Endothelial cell of umbilical vein (primary cell): ENCODE results near the gene STK32A. TPM values are rescaled to one million over a fixed set of nuclear protein-coding genes. Genes with fewer than 3 reads are reported as not detected.

Experiments
- BruUV-seq: library from RNA; stranded (reverse); fragments of 400-500 nt; replicated peaks from 2 replicates; lab custom pipeline; 2021; lab: Mats Ljungman, UMichigan
- CTCF ChIA-PET: fragments of 300-600, 350-600 bp; sonication (Branson Sonifier 250); formaldehyde crosslinking; loops from one replicate; lab custom pipeline; 2021; ENCODE audit warnings: antibody characterized with exemption, inconsistent platforms; lab: Charles Lee
- POLR2A ChIA-PET: fragments of 300-600, 350-600 bp; sonication (Branson Sonifier 250); formaldehyde crosslinking; loops from one replicate; lab custom pipeline; 2021; ENCODE audit warnings: antibody characterized with exemption, inconsistent platforms; lab: Charles Lee
- DNase-seq: peaks from one replicate; pipeline ENCODE4 v3.0.0-alpha.2; 2011; ENCODE audit warnings: low read depth, low spot score
- FAIRE-seq: peaks from 2 replicates; lab custom pipeline; 2011; peaks lifted over from hg19 to GRCh38; lab: Jason Lieb, UNC
- H2AFZ ChIP-seq: 2 replicates; pipeline ENCODE4 v1.6.0; 2012; ENCODE audit warnings: low read depth, low read length, control low read depth, inconsistent platforms
- H3K27ac ChIP-seq: 2 replicates; pipeline ENCODE4 v1.5.1; 2011; ENCODE audit warnings: low read depth, mild to moderate bottlenecking, control low read depth, low read length, moderate library complexity; ENCODE audit not compliant: insufficient read depth
- H3K27me3 ChIP-seq, 2 experiments: 2 replicates each; pipeline versions ENCODE4 v1.6.0 to v1.6.1; 2011; ENCODE audit warnings: low read length in 2 of 2, mixed read lengths in 1 of 2; ENCODE audit not compliant: control insufficient read depth in 2 of 2, insufficient read depth in 2 of 2
- H3K36me3 ChIP-seq, 2 experiments: 2 replicates in 1 of 2; 3 replicates in 1 of 2; pipeline ENCODE4 v1.5.1; 2011; ENCODE audit warnings: low read length in 2 of 2, mild to moderate bottlenecking in 1 of 2, moderate library complexity in 1 of 2; ENCODE audit not compliant: control insufficient read depth in 2 of 2, insufficient read depth in 2 of 2; ENCODE audit errors: extremely low read depth in 1 of 2
- H3K4me1 ChIP-seq: 3 replicates; pipeline ENCODE4 v1.5.1; 2011; ENCODE audit warnings: mild to moderate bottlenecking, low read length; ENCODE audit not compliant: control insufficient read depth, insufficient read depth; ENCODE audit errors: extremely low read depth
- H3K4me2 ChIP-seq: 2 replicates; pipeline ENCODE4 v1.6.1; 2011; ENCODE audit warnings: low read length, control low read depth, mixed read lengths; ENCODE audit not compliant: insufficient read depth
- H3K4me3 ChIP-seq, 3 experiments: fragments of 200-600 bp in 1 of 3; sonication (generic), shearing (Covaris generic) in 1 of 3; replicated peaks in 1 of 3; 2 replicates each; pipeline ENCODE4 v1.5.1; 2011 to 2016; ENCODE audit warnings: control low read depth in 3 of 3, low read length in 3 of 3, mild to moderate bottlenecking in 2 of 3, inconsistent platforms in 1 of 3, low read depth in 1 of 3, moderate library complexity in 1 of 3; ENCODE audit not compliant: insufficient read depth in 1 of 3
- H3K79me2 ChIP-seq: 2 replicates; pipeline ENCODE4 v1.6.0; 2012; ENCODE audit warnings: low read length, inconsistent platforms; ENCODE audit not compliant: control insufficient read depth, insufficient read depth
- H3K9ac ChIP-seq: replicated peaks from 2 replicates; pipeline ENCODE3; 2011; ENCODE audit warnings: low read length, control low read depth; ENCODE audit not compliant: insufficient read depth; ENCODE audit errors: extremely low read depth
- H3K9me1 ChIP-seq: replicated peaks from 3 replicates; pipeline ENCODE4 v1.6.0; 2011; ENCODE audit warnings: mild to moderate bottlenecking, low read length; ENCODE audit not compliant: control insufficient read depth, insufficient read depth; ENCODE audit errors: extremely low read depth
- H3K9me3 ChIP-seq: replicated peaks from 2 replicates; pipeline ENCODE4 v1.5.1; 2012; ENCODE audit warnings: low read length, inconsistent platforms; ENCODE audit not compliant: control insufficient read depth, insufficient read depth
- H4K20me1 ChIP-seq: replicated peaks from 2 replicates; pipeline ENCODE3; 2011; ENCODE audit warnings: mild to moderate bottlenecking, low read length; ENCODE audit not compliant: control insufficient read depth, insufficient read depth; ENCODE audit errors: extremely low read depth
- EZH2 ChIP-seq: IDR thresholded peaks from 2 replicates; pipeline ENCODE4 v1.6.1; 2012; ENCODE audit warnings: borderline replicate concordance, low read depth, mild to moderate bottlenecking, moderate library complexity, low read length, inconsistent platforms; ENCODE audit not compliant: severe bottlenecking
- FOS ChIP-seq: IDR thresholded peaks from 2 replicates; pipeline ENCODE4 v1.6.1; 2011; ENCODE audit warnings: mild to moderate bottlenecking, low read length, moderate library complexity, borderline replicate concordance; ENCODE audit not compliant: insufficient read depth
- GATA2 ChIP-seq: IDR thresholded peaks from 2 replicates; pipeline ENCODE4 v1.7.0; 2011; ENCODE audit warnings: low read depth, mild to moderate bottlenecking, moderate library complexity, mixed read lengths, low read length; ENCODE audit not compliant: insufficient read length, insufficient read depth
- JUN ChIP-seq: IDR thresholded peaks from 2 replicates; pipeline ENCODE4 v1.6.1; 2011; ENCODE audit warnings: borderline replicate concordance, low read depth; ENCODE audit not compliant: insufficient read length, insufficient read depth
- MYC ChIP-seq: IDR thresholded peaks from one replicate; pipeline ENCODE4 v1.6.1; 2011; ENCODE audit warnings: mild to moderate bottlenecking, low read depth, low read length
- POLR2A ChIP-seq: IDR thresholded peaks from 2 replicates; pipeline ENCODE4 v1.6.1; 2012; ENCODE audit warnings: low read depth, mild to moderate bottlenecking, control low read depth, low read length
- POLR2AphosphoS5 ChIP-seq: IDR thresholded peaks from 2 replicates; pipeline ENCODE4 v1.6.1; 2012; ENCODE audit warnings: low read depth, mild to moderate bottlenecking, control low read depth, low read length, moderate library complexity; ENCODE audit not compliant: insufficient read depth
- dilution Hi-C: fragments of 300-500 bp; cut with MboI; formaldehyde crosslinking; loops from one replicate; pipeline ENCODE4 v1.15.0; 2019; ENCODE audit warnings: low sequenced_read_pairs; ENCODE audit not compliant: extremely low pct_ligation_motif_present
- intact Hi-C: fragments of 100-400 bp; cut with micrococcal nuclease; formaldehyde crosslinking; loops from one replicate; pipeline ENCODE4 v1.10.0; 2022
- polyA plus RNA-seq, 4 experiments: library from polyadenylated mRNA; depleted of rRNA in 3 of 4; stranded (reverse) in 3 of 4; unstranded in 1 of 4; fragments of >200 nt; gene quantifications; 2 replicates each; pipeline versions ENCODE4 v1.2.1 to v1.2.3, GENCODE V29; 2011 to 2012; ENCODE audit warnings: missing spikeins in 1 of 4
- total RNA-seq: library from RNA; stranded (reverse); gene quantifications from 2 replicates; pipeline ENCODE4 v1.2.3, GENCODE V29; 2021
- TF ChIP-seq, protein P1 (sequence below): IDR thresholded peaks from 2 replicates; pipeline ENCODE4 v1.6.1; 2011; ENCODE audit not compliant: insufficient read depth, insufficient read length
- TF ChIP-seq, protein P2 (sequence below), 2 donors: IDR thresholded peaks; 1 replicate in 1 of 2; 2 replicates in 1 of 2; pipeline ENCODE4 v1.5.1; 2011; ENCODE audit warnings: low read length in 2 of 2, mild to moderate bottlenecking in 2 of 2, moderate library complexity in 2 of 2, control low read depth in 1 of 2, inconsistent platforms in 1 of 2, low read depth in 1 of 2; ENCODE audit not compliant: insufficient read depth in 1 of 2; ENCODE audit errors: extremely low read depth in 1 of 2

STK32A gene
- total and polyA plus RNA-seq, 2 donors (not counting 3 experiments of a cell fraction or from before 2014, with no cell fraction given): not detected

DNA sequence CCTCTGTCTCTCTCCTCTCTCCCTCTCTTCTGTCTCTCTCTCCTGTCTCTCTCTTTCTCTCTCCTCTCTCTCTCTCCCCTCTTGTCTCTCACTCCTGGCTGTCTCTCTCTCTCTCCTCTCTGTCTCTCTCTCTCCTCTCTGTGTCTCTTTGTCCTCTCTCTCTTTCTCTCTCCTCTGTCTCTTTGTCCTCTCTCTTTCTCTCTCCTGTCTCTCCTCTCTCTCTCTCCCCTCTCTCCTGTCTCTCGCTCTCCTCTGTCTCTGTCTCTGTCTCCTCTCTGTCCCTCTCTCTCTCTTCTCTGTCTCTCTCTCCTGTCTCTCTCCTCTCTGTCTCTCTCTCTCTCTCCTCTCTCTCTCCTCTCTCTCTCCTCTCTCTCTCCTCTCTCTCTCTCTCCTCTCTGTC, 25.0 kb downstream of the STK32A start:
- no peaks in the 10 kb centered on the region for H3K4me1 ChIP-seq
- TF ChIP-seq POLR2AphosphoS5 (no peak), FOS (no peak), JUN (no peak), POLR2A (no peak), EZH2 (no peak), MYC (no peak), GATA2 (no peak)
- TF ChIP-seq, protein P1, sequence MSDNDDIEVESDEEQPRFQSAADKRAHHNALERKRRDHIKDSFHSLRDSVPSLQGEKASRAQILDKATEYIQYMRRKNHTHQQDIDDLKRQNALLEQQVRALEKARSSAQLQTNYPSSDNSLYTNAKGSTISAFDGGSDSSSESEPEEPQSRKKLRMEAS: no peak
- TF ChIP-seq, protein P2, sequence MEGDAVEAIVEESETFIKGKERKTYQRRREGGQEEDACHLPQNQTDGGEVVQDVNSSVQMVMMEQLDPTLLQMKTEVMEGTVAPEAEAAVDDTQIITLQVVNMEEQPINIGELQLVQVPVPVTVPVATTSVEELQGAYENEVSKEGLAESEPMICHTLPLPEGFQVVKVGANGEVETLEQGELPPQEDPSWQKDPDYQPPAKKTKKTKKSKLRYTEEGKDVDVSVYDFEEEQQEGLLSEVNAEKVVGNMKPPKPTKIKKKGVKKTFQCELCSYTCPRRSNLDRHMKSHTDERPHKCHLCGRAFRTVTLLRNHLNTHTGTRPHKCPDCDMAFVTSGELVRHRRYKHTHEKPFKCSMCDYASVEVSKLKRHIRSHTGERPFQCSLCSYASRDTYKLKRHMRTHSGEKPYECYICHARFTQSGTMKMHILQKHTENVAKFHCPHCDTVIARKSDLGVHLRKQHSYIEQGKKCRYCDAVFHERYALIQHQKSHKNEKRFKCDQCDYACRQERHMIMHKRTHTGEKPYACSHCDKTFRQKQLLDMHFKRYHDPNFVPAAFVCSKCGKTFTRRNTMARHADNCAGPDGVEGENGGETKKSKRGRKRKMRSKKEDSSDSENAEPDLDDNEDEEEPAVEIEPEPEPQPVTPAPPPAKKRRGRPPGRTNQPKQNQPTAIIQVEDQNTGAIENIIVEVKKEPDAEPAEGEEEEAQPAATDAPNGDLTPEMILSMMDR (IDR thresholded peaks at IDR 0.05; ENCODE audit: extremely low read depth in 1 of 2, insufficient read depth in 1 of 2, low read depth in 1 of 2, low read length in 2 of 2): no peak
- H3K27ac ChIP-seq: no peak overlapping the region
- no peak overlapping the region for H3K9ac ChIP-seq
- H3K9me3 ChIP-seq: no peaks in the 10 kb centered on the region
- no peaks in the 10 kb centered on the region for H3K9me1 ChIP-seq
- dilution Hi-C loops: no loop called here
- H2AFZ ChIP-seq: no peak overlapping the region
- DNase-seq (no peak), FAIRE-seq (no peak)
- H3K4me2 ChIP-seq: no peak overlapping the region
- no peak overlapping the region for H3K4me3 ChIP-seq
- H3K36me3 ChIP-seq: no peaks in the 10 kb centered on the region
- BruUV-seq: no TSS peak
- H3K27me3 ChIP-seq: peaks cover 6 to 7% of the 10 kb centered on the region in 2 experiments
- no peaks in the 10 kb centered on the region for H3K79me2 ChIP-seq
- POLR2A ChIA-PET: no interaction called here
- CTCF ChIA-PET: no interaction called here
- intact Hi-C loops: no loop called here
- no peaks in the 10 kb centered on the region for H4K20me1 ChIP-seq
